A549 (cell line): ENCODE measurements around the gene SPINK4. TPM values are rescaled to one million over a fixed set of nuclear protein-coding genes. Genes with fewer than 3 reads are reported as not detected.

Experiments used
- ATAC-seq, 2 experiments: fragments of 200-7000 bp in 1 of 2; fragments of >200 bp in 1 of 2; cut with Nextera tagmentation in 1 of 2; cut with Tn5 transposase in 1 of 2; 3 replicates each; pipeline versions ENCODE4 v1.8.0 to v1.9.1; 2018 to 2020; ENCODE audit warnings: mild to moderate bottlenecking in 1 of 2, moderate library complexity in 1 of 2
- CTCF ChIA-PET: fragments of 300-600 bp; sonication (Branson Sonifier 250); formaldehyde crosslinking; extraction: SDS; loops from one replicate; lab custom pipeline; 2021; ENCODE audit warnings: antibody characterized with exemption, inconsistent platforms; lab: Yijun Ruan, JAX
- POLR2A ChIA-PET: fragments of 350-600 bp; formaldehyde crosslinking; extraction: SDS; loops from one replicate; lab custom pipeline; 2021; ENCODE audit warnings: antibody characterized with exemption, inconsistent platforms; lab: Yijun Ruan, JAX
- DNase-seq, 2 experiments: peaks; one replicate each; pipeline versions ENCODE4 v3.0.0 to v3.0.0-alpha.2; 2011 to 2016; ENCODE audit warnings: low read depth in 1 of 2, low spot score in 1 of 2
- FAIRE-seq: peaks from 2 replicates; lab custom pipeline; 2011; peaks lifted over from hg19 to GRCh38; lab: Jason Lieb, UNC
- H3K27ac ChIP-seq, 2 experiments: fragments of >200 bp; sonication (Bioruptor Twin); formaldehyde crosslinking; 3 replicates each; pipeline ENCODE4 v1.5.1; 2016 to 2017
- H3K4me1 ChIP-seq: fragments of >200 bp; sonication (Bioruptor Twin); formaldehyde crosslinking; 3 replicates; pipeline ENCODE4 v1.6.1; 2016
- H3K4me2 ChIP-seq: fragments of >200 bp; sonication (Bioruptor Twin); formaldehyde crosslinking; 3 replicates; pipeline ENCODE4 v1.6.1; 2016
- H3K4me3 ChIP-seq: fragments of >200 bp; sonication (Bioruptor Twin); formaldehyde crosslinking; 3 replicates; pipeline ENCODE4 v1.5.1; 2016
- H3K9me3 ChIP-seq: fragments of >200 bp; sonication (Bioruptor Twin); formaldehyde crosslinking; 3 replicates; pipeline ENCODE4 v1.6.1; 2016
- CHD4 ChIP-seq: fragments of 200-600 bp; sonication (generic); IDR thresholded peaks from 2 replicates; pipeline ENCODE4 v1.6.1; 2016; ENCODE audit warnings: antibody characterized with exemption, mild to moderate bottlenecking, borderline replicate concordance
- CTCF ChIP-seq: fragments of >200 bp; sonication (Bioruptor Twin); formaldehyde crosslinking; IDR thresholded peaks from 3 replicates; pipeline ENCODE4 v1.5.1; 2016
- EHF ChIP-seq: fragments of 250-450 bp; sonication (Bioruptor Pico); IDR thresholded peaks from 2 replicates; pipeline ENCODE4 v1.5.0; 2020; ENCODE audit warnings: mild to moderate bottlenecking
- ESRRA ChIP-seq: fragments of 150-350 bp; IDR thresholded peaks from 2 replicates; pipeline ENCODE4 v1.6.1; 2014; ENCODE audit warnings: mild to moderate bottlenecking, low read length, borderline replicate concordance
- FOSL2 ChIP-seq, 2 experiments: fragments of 450-650 bp in 1 of 2; fragments of >200 bp in 1 of 2; sonication (Bioruptor Twin) in 1 of 2; formaldehyde crosslinking; IDR thresholded peaks; 2 replicates each; pipeline versions ENCODE4 v1.5.0 to v1.6.1; 2016 to 2020; ENCODE audit warnings: mild to moderate bottlenecking in 1 of 2, moderate library complexity in 1 of 2
- HDAC2 ChIP-seq: fragments of 200-600 bp; sonication (generic); IDR thresholded peaks from 2 replicates; pipeline ENCODE4 v1.6.1; 2016
- HES2 ChIP-seq: fragments of >200 bp; sonication (Bioruptor Twin); formaldehyde crosslinking; IDR thresholded peaks from 2 replicates; pipeline ENCODE4 v1.6.1; 2016
- HMGXB4 ChIP-seq: fragments of 250-450 bp; sonication (Bioruptor Pico); IDR thresholded peaks from 2 replicates; pipeline ENCODE4 v1.5.0; 2021; ENCODE audit warnings: mild to moderate bottlenecking, moderate library complexity, borderline replicate concordance
- HOXB13 ChIP-seq: fragments of 250-450 bp; sonication (Bioruptor Pico); IDR thresholded peaks from 2 replicates; pipeline ENCODE4 v1.5.0; 2020; ENCODE audit warnings: low read depth, mild to moderate bottlenecking, moderate library complexity
- HOXB5 ChIP-seq: fragments of 250-450 bp; sonication (Bioruptor Pico); IDR thresholded peaks from 2 replicates; pipeline ENCODE4 v1.5.0; 2020; ENCODE audit warnings: mild to moderate bottlenecking, moderate library complexity
- JUN ChIP-seq, 2 experiments: fragments of >200 bp; sonication (Bioruptor Twin); formaldehyde crosslinking; IDR thresholded peaks; 2 replicates in 1 of 2; 3 replicates in 1 of 2; pipeline ENCODE4 v1.6.1; 2016 to 2017
- KDM5A ChIP-seq: fragments of 200-600 bp; sonication (generic); IDR thresholded peaks from 2 replicates; pipeline ENCODE4 v1.6.1; 2016; ENCODE audit warnings: antibody characterized with exemption, mild to moderate bottlenecking
- NFE2L2 ChIP-seq: fragments of 150-350 bp; conservative IDR thresholded peaks from 2 replicates; pipeline ENCODE4 v1.6.1; 2014; ENCODE audit warnings: low read length
- PBX3 ChIP-seq: IDR thresholded peaks from 2 replicates; pipeline ENCODE4 v1.6.1; 2012
- PHF8 ChIP-seq: fragments of 200-600 bp; sonication (generic); IDR thresholded peaks from 2 replicates; pipeline ENCODE4 v1.6.1; 2016; ENCODE audit warnings: low read depth, mild to moderate bottlenecking, antibody characterized with exemption, moderate library complexity, borderline replicate concordance
- SMC3 ChIP-seq: fragments of >200 bp; sonication (Bioruptor Twin); formaldehyde crosslinking; IDR thresholded peaks from 3 replicates; pipeline ENCODE4 v1.6.1; 2018; ENCODE audit warnings: inconsistent platforms
- ZC3H11A ChIP-seq: fragments of 450-650 bp; IDR thresholded peaks from 2 replicates; pipeline ENCODE4 v1.6.1; 2014; ENCODE audit warnings: antibody characterized with exemption, mild to moderate bottlenecking
- ZFP36 ChIP-seq: fragments of 450-650 bp; IDR thresholded peaks from 2 replicates; pipeline ENCODE4 v1.6.1; 2014; ENCODE audit warnings: borderline replicate concordance; ENCODE audit not compliant: partially characterized antibody
- WGBS: methylation state at CpG from one replicate; pipeline ENCODE4 v1.1.6; 2017; ENCODE audit errors: missing lambda C conversion rate; 5-methylcytosine and 5-hydroxymethylcytosine counted together
- polyA plus RNA-seq, 4 experiments: library from polyadenylated mRNA; depleted of rRNA in 3 of 4; stranded (reverse); fragments of >200 nt; fragmentation: RNase III in 1 of 4; extraction: RNeasy Plus Mini Kit Qiagen cat#74134 plus additional on column Dnase treatment in 1 of 4; gene quantifications; 2 replicates in 3 of 4; 3 replicates in 1 of 4; pipeline ENCODE4 v1.2.3, GENCODE V29; 2011 to 2017

Gene SPINK4
- polyA plus RNA-seq, 2 of the 4 experiments (the other 2 are of a cell fraction): not detected

- TF ChIP-seq FOSL2 (IDR thresholded peaks at IDR 0.05) (no peak), FOSL2 (CRISPR knock-in tag; IDR thresholded peaks at IDR 0.05) (no peak)
These were observed 41.8 kb upstream of the SPINK4 start (continued) for GRCh38 chr9:33198165-33198564.

GRCh38 chr9:33202018-33202417, 37.9 kb upstream of the SPINK4 start:
- WGBS: 76% methylated on average over 1 of the region's 1 CpG
- ATAC-seq: no peak
- TF ChIP-seq ZC3H11A: no peak
- DNase-seq: no peak
- no peaks in the 10 kb centered on the region for H3K9me3 ChIP-seq
- ChIA-PET CTCF (interaction anchor here (0.6 to 2.3 kb wide), 10 partner anchors 9 to 1167 kb away, joined by 3 to 6 read pairs (median 4); no protein-coding TSS in a partner anchor), POLR2A (no interaction called here)
- H3K4me1 ChIP-seq: no peaks in the 10 kb centered on the region
- no peak for FAIRE-seq
- H3K4me3 ChIP-seq: no peak overlapping the region
- no peak overlapping the region for H3K4me2 ChIP-seq
- no peak overlapping the region for H3K27ac ChIP-seq

GRCh38 chr9:33202552-33203201, 37.3 kb upstream of the SPINK4 start:
- FAIRE-seq (no peak), DNase-seq (no peak), ATAC-seq (peak in 1 of 2 experiments; percentile 21; a peak in 1 of 6 replicates)
- no peak for TF ChIP-seq CTCF
- TF ChIP-seq JUN (IDR thresholded peaks at IDR 0.05): no peak
- TF ChIP-seq HMGXB4 (CRISPR knock-in tag): no peak
- TF ChIP-seq PBX3: no peak
- TF ChIP-seq CHD4: no peak
- no peak for TF ChIP-seq PHF8
- no peak for TF ChIP-seq NFE2L2
- no peak for TF ChIP-seq KDM5A
- no peak for TF ChIP-seq EHF (CRISPR knock-in tag)
- no peak for TF ChIP-seq ZFP36
- no peak for TF ChIP-seq HOXB13 (CRISPR knock-in tag)
- no peak for TF ChIP-seq HOXB5 (CRISPR knock-in tag)
- TF ChIP-seq HES2: no peak
- TF ChIP-seq FOSL2 (IDR thresholded peaks at IDR 0.05): no peak
- TF ChIP-seq FOSL2 (CRISPR knock-in tag; IDR thresholded peaks at IDR 0.05): no peak
- TF ChIP-seq SMC3: no peak
- no peak for TF ChIP-seq ESRRA
- no peak for TF ChIP-seq HDAC2
- WGBS: 65% methylated on average over 9 of the region's 11 CpGs
- CTCF ChIA-PET: interaction anchor here (0.6 to 2.3 kb wide), 8 partner anchors 9 to 1167 kb away, joined by 3 to 6 read pairs (median 4); no protein-coding TSS in a partner anchor
- no peaks in the 10 kb centered on the region for H3K9me3 ChIP-seq
- no peak overlapping the region for H3K27ac ChIP-seq
- H3K4me2 ChIP-seq: no peak overlapping the region
- no peaks in the 10 kb centered on the region for H3K4me1 ChIP-seq
- no peak overlapping the region for H3K4me3 ChIP-seq
- POLR2A ChIA-PET: no interaction called here
